ENCODE data around the gene CCSAP.

CCSAP gene

DNA sequence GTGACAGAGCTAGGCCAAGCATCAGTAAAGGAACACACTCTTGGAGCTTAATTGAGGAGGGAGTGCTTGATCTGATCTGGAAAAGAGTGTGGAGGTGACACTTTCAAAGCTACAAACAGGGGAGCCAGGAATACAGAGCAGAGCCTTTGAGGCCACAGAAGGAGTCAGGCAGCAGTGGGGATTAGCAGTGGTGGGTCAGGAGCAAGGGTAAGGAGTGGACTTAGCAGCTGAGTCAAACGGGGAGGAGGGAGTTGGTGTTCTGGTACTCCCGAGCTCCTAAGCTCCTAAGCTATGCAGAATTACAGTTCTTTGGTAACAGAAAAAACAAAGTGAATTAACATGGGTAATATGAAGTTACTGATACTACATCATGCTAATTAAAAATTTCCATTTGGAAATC, 57.4 kb downstream of the CCSAP start:
- DNase-seq (ENCODE audit: low spot score): no peak
- no peak for TF ChIP-seq CTCF (IDR thresholded peaks at IDR 0.05; ENCODE audit: extremely low read depth, missing control alignments)

DNA sequence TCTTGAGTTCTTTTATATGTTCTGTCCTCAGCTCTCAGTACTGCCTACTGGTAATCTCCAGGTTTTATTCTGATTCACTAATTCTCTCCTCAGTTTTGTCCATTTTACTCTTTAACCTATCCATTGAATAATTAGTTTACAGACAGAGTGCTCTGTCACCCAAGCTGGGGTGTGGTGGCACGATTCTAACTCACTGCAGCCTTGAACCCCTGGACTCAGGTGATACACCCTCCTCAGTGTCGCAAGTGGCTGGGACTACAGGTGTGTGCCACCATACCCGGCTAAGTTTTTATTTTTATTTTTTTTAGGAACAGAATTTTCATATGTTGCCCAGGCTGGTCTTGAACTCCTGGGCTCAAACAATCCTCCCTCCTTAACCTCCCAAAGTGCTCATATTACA, 58.0 kb downstream of the CCSAP start:
- no peak for TF ChIP-seq CTCF (IDR thresholded peaks at IDR 0.05; ENCODE audit: extremely low read depth, missing control alignments)
- no peak for DNase-seq (ENCODE audit: low spot score)

GRCh38 chr1:229283183-229283611, 59.6 kb downstream of the CCSAP start:
- TF ChIP-seq CTCF (IDR thresholded peaks at IDR 0.05; ENCODE audit: extremely low read depth, missing control alignments): no peak
- DNase-seq (ENCODE audit: low spot score): no peak

GRCh38 chr1:229282295-229282823, 60.5 kb downstream of the CCSAP start:
- TF ChIP-seq CTCF (IDR thresholded peaks at IDR 0.05; ENCODE audit: extremely low read depth, missing control alignments): no peak
- DNase-seq (ENCODE audit: low spot score): no peak

- TF ChIP-seq CTCF (IDR thresholded peaks at IDR 0.05; ENCODE audit: extremely low read depth, missing control alignments): no peak
- DNase-seq (ENCODE audit: low spot score): no peak
Measured at GRCh38 chr1:229281339-229281926, 61.4 kb downstream of the CCSAP start.

GRCh38 chr1:229280921-229281320, 61.9 kb downstream of the CCSAP start:
- no peak for DNase-seq (ENCODE audit: low spot score)
- TF ChIP-seq CTCF (IDR thresholded peaks at IDR 0.05; ENCODE audit: extremely low read depth, missing control alignments): no peak

DNA sequence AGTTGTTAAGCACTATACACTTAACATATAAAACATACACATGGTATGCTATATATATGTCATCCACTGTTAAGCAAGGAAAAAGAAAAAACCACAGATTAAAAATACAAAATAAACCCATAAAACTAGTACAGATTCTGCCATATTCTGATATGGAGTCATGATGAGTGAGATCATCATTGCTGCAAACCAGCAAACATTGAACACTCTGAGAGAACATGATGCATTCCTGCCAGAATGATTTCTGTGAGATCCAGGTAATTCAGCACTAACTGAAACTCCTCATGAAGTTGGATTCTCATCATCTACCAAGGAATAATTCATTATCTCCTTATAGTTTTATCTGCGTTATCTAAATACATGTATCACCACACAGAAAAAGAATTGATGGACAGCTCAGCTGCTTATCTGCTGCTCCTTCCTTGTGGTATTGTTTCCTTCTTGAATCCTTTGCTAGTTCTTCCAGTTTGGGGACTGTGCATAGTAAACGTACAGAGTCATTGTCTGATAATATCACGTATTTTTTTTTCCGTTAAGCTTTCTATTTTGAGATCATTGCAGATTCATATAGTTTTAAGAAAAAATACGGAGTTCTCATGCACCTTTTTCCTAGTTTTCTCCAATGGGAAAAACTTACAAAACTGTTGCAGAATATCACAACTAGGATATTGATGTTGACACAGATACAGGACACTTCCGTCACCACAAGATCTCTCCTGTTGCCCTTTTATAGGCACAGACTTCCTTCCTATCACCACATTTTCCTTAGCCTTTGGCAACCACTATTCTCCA, 62.6 kb downstream of the CCSAP start:
- no peak for DNase-seq (ENCODE audit: low spot score)

More for the DNA sequence above, 62.6 kb downstream of the CCSAP start:
- no peak for TF ChIP-seq CTCF (IDR thresholded peaks at IDR 0.05; ENCODE audit: extremely low read depth, missing control alignments)
